Gastrocnemius medialis (tissue), 4 donors: ENCODE data around the gene AGBL1.

ENCODE experiments used
- POLR2A ChIP-seq, 2 donors: fragments of 450-650 bp; IDR thresholded peaks; one replicate each; pipeline ENCODE4 v1.6.1; 2017; ENCODE audit warnings: antibody characterized with exemption in 2 of 2, mild to moderate bottlenecking in 2 of 2, moderate library complexity in 2 of 2
- TF ChIP-seq, protein P1 (sequence below), 5 experiments: fragments of 450-650 bp in 3 of 5; fragments of 200-600 bp in 2 of 5; sonication (generic) in 2 of 5; IDR thresholded peaks in 4 of 5; conservative IDR thresholded peaks in 1 of 5; 1 replicate in 4 of 5; 2 replicates in 1 of 5; pipeline ENCODE4 v1.5.1; 2016 to 2019; ENCODE audit warnings: antibody characterized with exemption in 5 of 5, mild to moderate bottlenecking in 3 of 5, moderate library complexity in 3 of 5

DNA sequence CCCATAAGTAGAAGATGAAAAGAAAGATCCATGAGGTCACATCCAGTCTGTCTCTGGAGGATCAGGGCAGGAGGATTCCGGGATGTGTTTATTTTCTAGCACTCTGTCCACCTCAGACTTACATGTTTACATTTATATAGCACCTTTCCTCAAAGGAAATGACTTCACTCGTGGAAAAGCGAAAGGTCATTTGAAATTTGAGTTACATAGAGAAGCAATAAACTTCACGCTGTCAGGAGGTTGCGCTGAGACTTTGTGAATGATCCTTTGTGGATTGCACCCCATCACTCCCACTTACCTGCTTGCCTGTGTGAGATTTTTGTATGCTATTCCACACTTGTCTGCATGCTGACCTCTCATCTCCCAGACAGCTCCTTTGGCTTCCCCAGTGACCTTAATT is 540.5 kb downstream of the AGBL1 start:
- TF ChIP-seq, protein P1, sequence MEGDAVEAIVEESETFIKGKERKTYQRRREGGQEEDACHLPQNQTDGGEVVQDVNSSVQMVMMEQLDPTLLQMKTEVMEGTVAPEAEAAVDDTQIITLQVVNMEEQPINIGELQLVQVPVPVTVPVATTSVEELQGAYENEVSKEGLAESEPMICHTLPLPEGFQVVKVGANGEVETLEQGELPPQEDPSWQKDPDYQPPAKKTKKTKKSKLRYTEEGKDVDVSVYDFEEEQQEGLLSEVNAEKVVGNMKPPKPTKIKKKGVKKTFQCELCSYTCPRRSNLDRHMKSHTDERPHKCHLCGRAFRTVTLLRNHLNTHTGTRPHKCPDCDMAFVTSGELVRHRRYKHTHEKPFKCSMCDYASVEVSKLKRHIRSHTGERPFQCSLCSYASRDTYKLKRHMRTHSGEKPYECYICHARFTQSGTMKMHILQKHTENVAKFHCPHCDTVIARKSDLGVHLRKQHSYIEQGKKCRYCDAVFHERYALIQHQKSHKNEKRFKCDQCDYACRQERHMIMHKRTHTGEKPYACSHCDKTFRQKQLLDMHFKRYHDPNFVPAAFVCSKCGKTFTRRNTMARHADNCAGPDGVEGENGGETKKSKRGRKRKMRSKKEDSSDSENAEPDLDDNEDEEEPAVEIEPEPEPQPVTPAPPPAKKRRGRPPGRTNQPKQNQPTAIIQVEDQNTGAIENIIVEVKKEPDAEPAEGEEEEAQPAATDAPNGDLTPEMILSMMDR (IDR thresholded peaks at IDR 0.05 in 4 of 5, conservative IDR thresholded peaks at IDR 0.05 in 1 of 5): no peak
- no peak for TF ChIP-seq POLR2A (IDR thresholded peaks at IDR 0.05)
